CD14-positive monocyte (primary cell): Measurements from ENCODE around the gene IRF7. TPM values are rescaled to one million over a fixed set of nuclear protein-coding genes. Genes with fewer than 3 reads are reported as not detected.

Source experiments
- DNase-seq, 3 donors: peaks; one replicate each; pipeline ENCODE4 v3.0.0-alpha.2; 2011 to 2022
- H2AFZ ChIP-seq: 2 replicates; pipeline ENCODE4 v1.6.0; 2012; ENCODE audit warnings: mild to moderate bottlenecking, low read depth, low read length, inconsistent platforms; ENCODE audit not compliant: insufficient read depth, poor library complexity, severe bottlenecking
- H3K27ac ChIP-seq, 2 donors: 1 replicate in 1 of 2; 2 replicates in 1 of 2; pipeline ENCODE4 v1.5.1; 2012 to 2013; ENCODE audit warnings: low read length in 2 of 2, control low read depth in 1 of 2, inconsistent platforms in 1 of 2, low read depth in 1 of 2, mild to moderate bottlenecking in 1 of 2
- H3K27me3 ChIP-seq, 2 donors: one replicate each; pipeline versions ENCODE4 v1.6.0 to v1.6.1; 2011 to 2013; ENCODE audit warnings: low read length in 2 of 2; ENCODE audit not compliant: control insufficient read depth in 2 of 2, insufficient read depth in 2 of 2
- H3K36me3 ChIP-seq, 2 donors: replicated peaks in 1 of 2; 1 replicate in 1 of 2; 2 replicates in 1 of 2; pipeline versions ENCODE4 v1.5.1 to v1.6.1; 2012 to 2013; ENCODE audit warnings: low read length in 2 of 2, control low read depth in 1 of 2, inconsistent platforms in 1 of 2, mild to moderate bottlenecking in 1 of 2; ENCODE audit not compliant: insufficient read depth in 2 of 2, control insufficient read depth in 1 of 2
- H3K4me1 ChIP-seq, 2 donors: 1 replicate in 1 of 2; 2 replicates in 1 of 2; pipeline versions ENCODE4 v1.5.1 to v1.6.1; 2012 to 2013; ENCODE audit warnings: low read length in 2 of 2, control low read depth in 1 of 2, inconsistent platforms in 1 of 2, mild to moderate bottlenecking in 1 of 2, moderate library complexity in 1 of 2; ENCODE audit not compliant: insufficient read depth in 2 of 2, control insufficient read depth in 1 of 2
- H3K4me2 ChIP-seq: replicated peaks from 2 replicates; pipeline ENCODE3; 2012; ENCODE audit warnings: low read length, moderate library complexity, mild to moderate bottlenecking; ENCODE audit not compliant: poor library complexity, severe bottlenecking; ENCODE audit errors: extremely low read depth
- H3K4me3 ChIP-seq, 3 experiments: fragments of 200-600 bp in 1 of 3; sonication (generic) in 1 of 3; replicated peaks in 1 of 3; 1 replicate in 2 of 3; 2 replicates in 1 of 3; pipeline ENCODE4 v1.5.1; 2011 to 2013; ENCODE audit warnings: low read length in 3 of 3, mild to moderate bottlenecking in 3 of 3, control low read depth in 2 of 3, low read depth in 2 of 3, inconsistent platforms in 1 of 3, moderate library complexity in 1 of 3
- H3K79me2 ChIP-seq: 2 replicates; pipeline ENCODE4 v1.6.0; 2012; ENCODE audit warnings: mild to moderate bottlenecking, control low read depth, inconsistent platforms, low read length, moderate library complexity; ENCODE audit not compliant: insufficient read depth
- H3K9ac ChIP-seq: 2 replicates; pipeline ENCODE4 v1.6.0; 2017; ENCODE audit warnings: low read length, mild to moderate bottlenecking; ENCODE audit not compliant: insufficient read depth, poor library complexity, severe bottlenecking
- H3K9me3 ChIP-seq, 2 donors: replicated peaks in 1 of 2; 1 replicate in 1 of 2; 2 replicates in 1 of 2; pipeline versions ENCODE4 v1.5.1 to v1.6.1; 2012 to 2013; ENCODE audit warnings: low read length in 2 of 2, control low read depth in 1 of 2; ENCODE audit not compliant: control insufficient read depth in 1 of 2, insufficient read depth in 1 of 2
- H4K20me1 ChIP-seq: 2 replicates; pipeline ENCODE4 v1.6.0; 2012; ENCODE audit warnings: mild to moderate bottlenecking, low read length, control low read depth, moderate library complexity; ENCODE audit not compliant: insufficient read depth
- H3K27ac Mint-ChIP-seq, 7 donors: one replicate each; pipeline ENCODE4 v1.8.0; 2020; ENCODE audit warnings: mild to moderate bottlenecking in 7 of 7, mixed read lengths in 7 of 7, moderate library complexity in 6 of 7, inconsistent platforms in 2 of 7
- H3K27me3 Mint-ChIP-seq, 3 donors: one replicate each; pipeline ENCODE4 v1.8.0; 2021 to 2022; ENCODE audit warnings: low read depth in 3 of 3, mild to moderate bottlenecking in 3 of 3, mixed read lengths in 3 of 3, moderate library complexity in 3 of 3, inconsistent platforms in 1 of 3
- H3K36me3 Mint-ChIP-seq, 2 donors: one replicate each; pipeline ENCODE4 v1.8.0; 2020; ENCODE audit warnings: mixed read lengths in 2 of 2, inconsistent platforms in 1 of 2, mild to moderate bottlenecking in 1 of 2
- H3K4me1 Mint-ChIP-seq: one replicate; pipeline ENCODE4 v1.8.0; 2020; ENCODE audit warnings: mild to moderate bottlenecking, mixed read lengths
- H3K4me3 Mint-ChIP-seq, 2 donors: one replicate each; pipeline ENCODE4 v1.8.0; 2020; ENCODE audit warnings: mild to moderate bottlenecking in 2 of 2, mixed read lengths in 2 of 2, moderate library complexity in 1 of 2
- H3K9me3 Mint-ChIP-seq, 7 donors: one replicate each; pipeline ENCODE4 v1.8.0; 2020 to 2022; ENCODE audit warnings: mixed read lengths in 7 of 7, mild to moderate bottlenecking in 6 of 7, moderate library complexity in 6 of 7, inconsistent platforms in 2 of 7
- WGBS: methylation state at CpG from one replicate; pipeline ENCODE4 v1.1.5; 2013; ENCODE audit warnings: missing lambda C conversion rate; ENCODE audit not compliant: insufficient coverage; 5-methylcytosine and 5-hydroxymethylcytosine counted together
- intact Hi-C, 2 donors: fragments of 100-400 bp; cut with micrococcal nuclease; formaldehyde crosslinking; loops; one replicate each; pipeline versions ENCODE4 v1.15.0 to v1.15.1; 2023
- polyA plus RNA-seq, 3 donors: library from polyadenylated mRNA; depleted of rRNA in 1 of 3; unstranded in 2 of 3; stranded (reverse) in 1 of 3; fragments of 300-500 nt in 2 of 3; fragments of >200 nt in 1 of 3; fragmentation: Illumina TruSeq in 2 of 3; gene quantifications; 1 replicate in 2 of 3; 2 replicates in 1 of 3; pipeline ENCODE4 v1.2.3, GENCODE V29; 2012 to 2021
- TF ChIP-seq, protein P1 (sequence below): fragments of 200-600 bp; IDR thresholded peaks from one replicate; pipeline ENCODE4 v1.8.0; 2022; ENCODE audit warnings: antibody characterized with exemption, mild to moderate bottlenecking

Gene IRF7
- polyA plus RNA-seq, 3 donors: 38.6 to 125 (median 42.9) TPM

DNA sequence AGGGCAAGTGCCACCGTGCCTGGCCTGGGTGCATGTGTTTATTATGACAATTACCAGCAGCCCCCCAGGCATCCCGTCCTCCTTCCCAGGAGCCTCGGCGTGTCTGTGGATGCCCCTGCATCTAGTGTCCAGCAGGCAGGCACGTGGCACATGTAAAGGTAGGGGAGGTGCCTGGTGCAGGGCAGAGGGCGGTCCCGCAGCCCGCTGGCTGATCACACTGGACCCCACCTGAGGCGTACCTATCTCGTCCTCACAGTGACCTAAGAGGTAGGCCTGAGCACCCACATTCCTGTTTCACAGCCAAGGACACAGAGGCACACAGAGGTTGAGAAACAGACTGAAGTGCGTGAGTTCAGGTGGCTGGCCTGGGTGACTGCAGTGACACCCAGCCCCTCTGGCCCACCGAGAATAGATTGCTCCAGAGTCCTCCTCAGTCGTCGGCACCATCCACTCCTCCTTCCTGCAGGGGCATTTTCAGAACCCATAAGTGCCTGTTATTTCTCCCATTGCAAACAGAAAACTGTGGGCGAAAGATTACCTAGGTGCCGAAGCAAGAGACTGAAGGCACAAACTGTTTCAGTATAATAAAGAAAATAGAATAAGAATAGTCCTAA lies 42.5 kb downstream of the IRF7 start:
- peaks cover 25% of the 10 kb centered on the region for H3K4me1 Mint-ChIP-seq
- Histone ChIP-seq H3K4me2 (no peak overlapping the region), H3K4me1 (peaks cover 28 to 38% of the 10 kb centered on the region in 2 donors), H3K27me3 (peaks cover 8 to 45% of the 10 kb centered on the region in 2 donors), H3K79me2 (peaks cover 15% of the 10 kb centered on the region), H3K27ac (no peak overlapping the region), H2AFZ (no peak overlapping the region), H3K36me3 (no peaks in the 10 kb centered on the region), H4K20me1 (peaks cover 16% of the 10 kb centered on the region), H3K9ac (no peak overlapping the region), H3K4me3 (no peak overlapping the region), H3K9me3 (peaks cover 0 to 3% of the 10 kb centered on the region in 2 donors)
- no peak for DNase-seq
- peaks cover 0 to 8% of the 10 kb centered on the region in 2 donors for H3K36me3 Mint-ChIP-seq
- H3K4me3 Mint-ChIP-seq: peak overlapping the region in 1 of 2 donors; percentile 71
- H3K27ac Mint-ChIP-seq: no peak overlapping the region
- H3K9me3 Mint-ChIP-seq: peaks cover 0 to 20% (median 3%) of the 10 kb centered on the region in 7 donors
- TF ChIP-seq, protein P1, sequence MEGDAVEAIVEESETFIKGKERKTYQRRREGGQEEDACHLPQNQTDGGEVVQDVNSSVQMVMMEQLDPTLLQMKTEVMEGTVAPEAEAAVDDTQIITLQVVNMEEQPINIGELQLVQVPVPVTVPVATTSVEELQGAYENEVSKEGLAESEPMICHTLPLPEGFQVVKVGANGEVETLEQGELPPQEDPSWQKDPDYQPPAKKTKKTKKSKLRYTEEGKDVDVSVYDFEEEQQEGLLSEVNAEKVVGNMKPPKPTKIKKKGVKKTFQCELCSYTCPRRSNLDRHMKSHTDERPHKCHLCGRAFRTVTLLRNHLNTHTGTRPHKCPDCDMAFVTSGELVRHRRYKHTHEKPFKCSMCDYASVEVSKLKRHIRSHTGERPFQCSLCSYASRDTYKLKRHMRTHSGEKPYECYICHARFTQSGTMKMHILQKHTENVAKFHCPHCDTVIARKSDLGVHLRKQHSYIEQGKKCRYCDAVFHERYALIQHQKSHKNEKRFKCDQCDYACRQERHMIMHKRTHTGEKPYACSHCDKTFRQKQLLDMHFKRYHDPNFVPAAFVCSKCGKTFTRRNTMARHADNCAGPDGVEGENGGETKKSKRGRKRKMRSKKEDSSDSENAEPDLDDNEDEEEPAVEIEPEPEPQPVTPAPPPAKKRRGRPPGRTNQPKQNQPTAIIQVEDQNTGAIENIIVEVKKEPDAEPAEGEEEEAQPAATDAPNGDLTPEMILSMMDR: no peak
- intact Hi-C loops: no loop called here
- H3K27me3 Mint-ChIP-seq: peaks cover 36 to 58% (median 48%) of the 10 kb centered on the region in 3 donors
- 98% methylated on average over 9 of the region's 16 CpGs for WGBS

DNA sequence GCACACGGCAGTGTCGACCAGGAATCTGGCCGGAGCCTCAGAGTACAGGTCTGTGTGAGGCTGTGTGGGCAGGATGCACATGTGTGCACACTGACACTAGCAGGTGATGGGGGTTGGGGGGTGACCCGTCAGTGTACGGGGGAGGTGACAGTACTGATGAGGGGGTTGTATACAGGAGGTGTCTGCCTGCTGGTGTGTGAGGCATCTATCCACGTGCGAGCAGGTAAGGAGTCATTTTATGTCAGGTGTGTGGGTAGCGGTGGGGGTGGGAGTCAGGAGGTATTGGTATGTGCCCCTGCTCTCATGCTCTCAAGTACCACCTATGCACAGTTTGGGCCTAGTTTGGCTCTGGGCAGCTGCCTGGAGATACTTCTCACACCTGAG lies 44.0 kb downstream of the IRF7 start:
- Mint-ChIP-seq H3K9me3 (peaks cover 0 to 21% (median 5%) of the 10 kb centered on the region in 7 donors), H3K4me1 (peaks cover 13% of the 10 kb centered on the region), H3K27ac (no peak overlapping the region), H3K4me3 (peak overlapping the region in 1 of 2 donors; percentile 59), H3K36me3 (peaks cover 0 to 7% of the 10 kb centered on the region in 2 donors), H3K27me3 (peaks cover 37 to 71% (median 56%) of the 10 kb centered on the region in 3 donors)
- intact Hi-C loops: no loop called here
- Histone ChIP-seq H3K27me3 (peaks cover 8 to 53% of the 10 kb centered on the region in 2 donors), H3K36me3 (no peaks in the 10 kb centered on the region), H3K27ac (no peak overlapping the region), H3K9ac (no peak overlapping the region), H2AFZ (no peak overlapping the region), H3K4me1 (peaks cover 18 to 30% of the 10 kb centered on the region in 2 donors), H3K4me3 (no peak overlapping the region), H4K20me1 (peaks cover 1% of the 10 kb centered on the region), H3K4me2 (no peak overlapping the region), H3K9me3 (peaks cover 0 to 3% of the 10 kb centered on the region in 2 donors), H3K79me2 (peaks cover under 1% of the 10 kb centered on the region)
- no peak for DNase-seq
- TF ChIP-seq, protein P1: no peak
- 89% methylated on average over 8 of the region's 8 CpGs for WGBS
